ENCODE data around the gene ARHGAP15.

DNA sequence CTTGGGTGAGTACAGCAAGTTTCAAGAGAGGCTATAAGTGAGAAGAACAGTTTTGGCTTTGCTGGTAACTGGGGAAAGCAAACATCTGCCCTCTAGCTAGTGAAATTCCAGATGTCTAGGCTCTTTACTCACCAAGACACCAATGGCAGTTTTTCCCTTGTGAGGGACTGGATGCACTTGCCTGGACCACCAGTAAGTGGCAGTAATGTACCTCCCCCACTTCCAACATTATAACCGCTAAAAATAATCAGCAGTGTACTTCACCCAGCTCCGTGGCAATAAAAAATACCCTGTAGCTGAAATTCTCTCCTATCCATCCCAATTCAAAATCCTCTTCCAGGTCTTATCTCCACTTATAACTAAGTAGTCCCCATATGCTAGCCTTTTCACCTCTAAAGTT, 383.9 kb downstream of the ARHGAP15 start:
- TF ChIP-seq, protein P1, sequence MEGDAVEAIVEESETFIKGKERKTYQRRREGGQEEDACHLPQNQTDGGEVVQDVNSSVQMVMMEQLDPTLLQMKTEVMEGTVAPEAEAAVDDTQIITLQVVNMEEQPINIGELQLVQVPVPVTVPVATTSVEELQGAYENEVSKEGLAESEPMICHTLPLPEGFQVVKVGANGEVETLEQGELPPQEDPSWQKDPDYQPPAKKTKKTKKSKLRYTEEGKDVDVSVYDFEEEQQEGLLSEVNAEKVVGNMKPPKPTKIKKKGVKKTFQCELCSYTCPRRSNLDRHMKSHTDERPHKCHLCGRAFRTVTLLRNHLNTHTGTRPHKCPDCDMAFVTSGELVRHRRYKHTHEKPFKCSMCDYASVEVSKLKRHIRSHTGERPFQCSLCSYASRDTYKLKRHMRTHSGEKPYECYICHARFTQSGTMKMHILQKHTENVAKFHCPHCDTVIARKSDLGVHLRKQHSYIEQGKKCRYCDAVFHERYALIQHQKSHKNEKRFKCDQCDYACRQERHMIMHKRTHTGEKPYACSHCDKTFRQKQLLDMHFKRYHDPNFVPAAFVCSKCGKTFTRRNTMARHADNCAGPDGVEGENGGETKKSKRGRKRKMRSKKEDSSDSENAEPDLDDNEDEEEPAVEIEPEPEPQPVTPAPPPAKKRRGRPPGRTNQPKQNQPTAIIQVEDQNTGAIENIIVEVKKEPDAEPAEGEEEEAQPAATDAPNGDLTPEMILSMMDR (IDR thresholded peaks at IDR 0.05; ENCODE audit: insufficient read depth, low read length, poor library complexity, severe bottlenecking) = peak; percentile 61
- no peak for TF ChIP-seq EZH2phosphoT487 (conservative IDR thresholded peaks at IDR 0.05; ENCODE audit: low read length)

All from SU-DHL-6 (cell line).